HG03025 (cell line): ENCODE measurements around the gene AP1G1.
"Not testable (repeated sequence)": the region's sequence is repeated elsewhere in the genome, so short reads cannot be mapped to it uniquely, and the experiment has no call there.

Source experiments
- ATAC-seq: cut with Tn5 transposase; IDR thresholded peaks from one replicate; pipeline ENCODE4 v1.9.1; 2021; ENCODE audit warnings: mild to moderate bottlenecking, moderate library complexity; ENCODE audit not compliant: unreplicated experiment, low FRiP score

AP1G1 gene

GRCh38 chr16:71709229-71709781 is 99.3 kb downstream of the AP1G1 start:
- no peak for ATAC-seq

DNA sequence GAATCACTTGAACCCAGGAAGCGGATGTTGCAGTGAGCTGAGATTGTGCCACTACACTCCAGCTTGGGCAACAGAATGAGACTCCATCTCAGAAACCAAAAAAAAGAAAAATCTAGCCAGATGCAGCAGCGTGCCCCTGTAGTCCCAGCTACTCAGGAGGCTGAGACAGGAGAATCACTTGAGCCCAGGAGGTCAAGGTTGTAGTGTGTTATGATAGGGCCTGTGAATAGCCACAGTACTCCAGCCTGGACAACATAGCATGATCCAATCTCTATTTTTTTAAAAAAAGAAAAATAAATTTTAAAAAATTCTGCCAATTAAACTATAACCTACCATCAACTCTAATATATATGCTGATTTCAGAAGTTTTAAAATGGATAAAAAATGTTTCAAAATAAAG is 99.9 kb downstream of the AP1G1 start:
- no peak for ATAC-seq

GRCh38 chr16:71707199-71707598 is 101.4 kb downstream of the AP1G1 start:
- ATAC-seq: no peak

- ATAC-seq: no peak
Measured at GRCh38 chr16:71706046-71706445, 102.6 kb downstream of the AP1G1 start.

- ATAC-seq: no peak
Measured at GRCh38 chr16:71703333-71703732, 105.3 kb downstream of the AP1G1 start.

DNA sequence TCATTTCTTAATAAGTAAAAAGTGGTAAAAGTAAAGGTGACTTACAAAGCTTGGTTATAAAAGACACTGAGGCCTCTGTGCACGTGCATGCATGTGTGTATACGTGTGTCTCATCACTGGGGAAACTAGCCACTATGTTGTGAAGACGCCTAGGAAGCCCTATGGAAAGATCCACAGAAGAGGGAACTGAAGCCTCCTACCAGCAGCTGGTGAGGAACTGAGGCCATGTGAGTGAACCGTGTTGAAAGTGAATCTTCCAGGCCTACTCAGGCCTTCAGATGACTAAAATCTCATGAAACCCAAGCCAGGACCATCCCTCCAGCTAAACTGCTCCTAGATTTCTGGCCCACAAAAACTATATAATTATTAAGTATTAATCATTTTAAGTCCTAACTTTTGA is 107.8 kb downstream of the AP1G1 start:
- no peak for ATAC-seq

DNA sequence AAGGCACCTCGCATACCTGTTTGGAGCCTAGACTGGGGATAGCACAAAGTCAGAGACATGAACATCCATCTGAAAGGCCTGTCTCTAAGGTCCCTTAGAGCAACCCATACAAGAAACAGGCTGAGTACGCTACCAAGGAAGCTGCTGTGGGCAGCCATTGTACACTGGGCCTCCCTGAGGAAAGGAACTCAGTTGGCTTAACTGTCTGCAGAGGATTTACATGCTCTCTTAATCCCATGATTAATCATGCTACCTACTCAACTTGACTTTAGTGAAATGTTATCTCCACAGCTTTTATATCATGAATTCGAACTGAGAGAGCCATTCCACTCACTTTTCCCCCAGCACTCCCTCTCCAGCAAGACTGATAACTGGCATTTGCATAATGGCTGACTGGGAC is 110.1 kb downstream of the AP1G1 start:
- no peak for ATAC-seq

DNA sequence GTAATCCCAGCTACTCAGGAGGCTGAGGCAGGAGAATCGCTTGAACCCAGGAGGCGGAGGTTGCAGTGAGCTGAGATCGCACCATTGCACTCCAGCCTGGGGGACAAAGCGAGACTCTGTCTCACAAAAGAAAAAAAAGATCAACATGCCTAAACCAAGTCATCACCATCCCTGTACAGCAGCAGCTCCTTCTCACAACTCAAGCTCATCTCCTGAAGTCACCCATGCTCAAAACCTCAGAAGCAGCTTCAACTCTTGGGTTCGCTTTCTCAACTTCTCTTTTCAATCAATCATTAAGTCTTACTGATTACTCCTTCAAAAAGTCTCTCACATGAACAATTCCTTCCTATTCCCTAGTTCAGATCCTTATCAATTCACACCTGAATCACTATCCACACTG is 115.5 kb downstream of the AP1G1 start:
- no peak for ATAC-seq

DNA sequence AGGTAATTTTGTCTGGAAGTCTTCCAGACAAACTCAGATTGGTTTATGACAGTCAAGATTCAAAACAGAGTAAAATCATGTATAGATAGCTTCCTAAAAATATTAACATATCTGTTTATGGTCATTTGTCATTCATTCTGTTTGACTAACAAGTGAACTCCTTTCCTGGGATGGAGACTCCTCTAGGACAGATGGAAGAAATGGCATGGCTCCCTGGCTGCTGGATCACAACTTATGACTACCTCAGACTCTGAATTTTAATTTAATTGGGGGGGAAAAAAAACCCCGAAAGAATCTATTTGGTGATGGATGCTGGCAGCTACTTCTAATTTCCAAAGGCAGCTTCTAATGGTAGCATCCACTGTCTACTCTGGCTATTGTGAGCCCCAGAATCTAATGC is 118.7 kb downstream of the AP1G1 start:
- no peak for ATAC-seq

DNA sequence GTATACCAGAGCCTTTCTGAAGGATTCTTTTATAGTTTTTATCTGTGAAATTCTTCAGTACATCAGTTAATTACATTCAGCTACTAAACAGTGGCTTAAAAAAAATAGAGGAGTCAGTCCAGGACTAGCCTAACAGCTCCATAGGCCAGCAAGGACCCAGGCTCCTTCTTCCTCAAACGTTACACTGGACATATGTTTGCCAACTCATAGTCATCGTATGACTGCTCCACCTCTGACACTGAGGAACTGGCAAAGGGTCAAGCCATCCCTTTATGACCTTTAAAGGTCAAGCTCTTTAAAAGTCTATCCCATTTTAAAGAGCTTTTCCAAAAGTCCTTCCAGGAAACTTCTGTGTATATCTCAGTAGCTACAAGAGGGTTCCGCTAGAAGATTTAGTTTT is 120.8 kb downstream of the AP1G1 start:
- ATAC-seq: no peak

- not testable (repeated sequence) for ATAC-seq
Measured at GRCh38 chr16:71684280-71684679, 124.4 kb downstream of the AP1G1 start.

DNA sequence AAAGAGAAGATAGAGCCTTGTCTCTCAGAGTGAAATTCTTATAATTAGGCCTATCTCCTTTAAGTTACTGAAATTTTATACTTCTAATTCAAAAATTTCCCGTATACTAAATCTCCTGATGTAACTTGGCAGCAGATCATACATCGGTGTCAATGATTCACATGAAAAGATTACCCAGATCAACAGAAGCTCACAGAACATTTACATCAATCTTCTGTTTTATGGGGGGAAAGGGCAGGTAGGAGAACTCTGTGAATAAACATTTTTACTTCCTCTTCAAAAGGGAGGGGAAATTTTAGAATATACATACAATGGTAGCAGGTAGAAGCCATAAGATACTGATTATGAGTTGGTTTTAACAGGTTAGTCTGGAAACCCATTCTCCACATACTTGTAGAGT is 127.3 kb downstream of the AP1G1 start:
- ATAC-seq: no peak
